Erythroblast (primary cell): ENCODE measurements around the gene GABRB1.

Source experiments
- GATA1 ChIP-seq: IDR thresholded peaks from 2 replicates; pipeline ENCODE4 v1.6.1; 2011; ENCODE audit warnings: low read depth, mild to moderate bottlenecking, control low read depth, low read length, moderate library complexity
- POLR2A ChIP-seq: IDR thresholded peaks from 2 replicates; pipeline ENCODE4 v1.6.1; 2011; ENCODE audit warnings: mild to moderate bottlenecking, low read length

DNA sequence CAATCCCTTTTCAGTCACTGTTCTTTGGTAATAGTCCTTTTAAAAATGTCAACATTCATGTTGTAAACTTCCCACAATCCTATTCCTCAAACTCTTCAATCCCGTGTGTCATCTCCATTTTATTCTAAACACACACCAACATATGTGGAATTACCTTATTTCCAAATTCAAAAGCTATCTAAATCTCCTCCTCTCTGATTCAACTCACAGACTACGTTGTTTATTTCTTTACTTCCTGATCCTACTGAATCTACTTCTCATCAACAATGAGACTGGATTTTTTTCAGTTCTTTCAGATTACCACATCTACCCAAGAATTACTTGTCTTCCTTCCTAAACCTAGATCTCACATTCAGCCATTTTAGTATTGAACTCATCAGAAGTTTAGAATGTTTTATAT, 188.2 kb downstream of the GABRB1 start:
- TF ChIP-seq POLR2A (no peak), GATA1 (no peak)
